Measurements from ENCODE around the gene DHX38.
"Not testable (repeated sequence)": the region's sequence is repeated elsewhere in the genome, so short reads cannot be mapped to it uniquely, and the experiment has no call there.

The DHX38 gene
- long read RNA-seq, donor 1, full-length matches to known transcripts, result 1 of 1 reads
- long read RNA-seq, donor 1, partial matches to known transcripts, result 0 of 1 reads
- long read RNA-seq, donor 1, other reads (novel, unspliced or antisense), result 0 of 1 reads
- long read RNA-seq, donor 2, full-length matches to known transcripts, result 1 of 1 reads
- long read RNA-seq, donor 2, partial matches to known transcripts, result 0 of 1 reads
- long read RNA-seq, donor 2, other reads (novel, unspliced or antisense), result 0 of 1 reads
- long read RNA-seq, donor 3, result 0 reads
- long read RNA-seq, donor 4, full-length matches to known transcripts, result 1 of 1 reads
- long read RNA-seq, donor 4, partial matches to known transcripts, result 0 of 1 reads
- long read RNA-seq, donor 4, other reads (novel, unspliced or antisense), result 0 of 1 reads
- long read RNA-seq, donor 5, full-length matches to known transcripts, result 1 of 1 reads
- long read RNA-seq, donor 5, partial matches to known transcripts, result 0 of 1 reads
- long read RNA-seq, donor 5, other reads (novel, unspliced or antisense), result 0 of 1 reads
- long read RNA-seq, donor 6, full-length matches to known transcripts, result 1 of 17 reads
- long read RNA-seq, donor 6, partial matches to known transcripts, result 16 of 17 reads
- long read RNA-seq, donor 6, other reads (novel, unspliced or antisense), result 0 of 17 reads
- long read RNA-seq, donor 7, result 0 reads
- long read RNA-seq, donor 8, full-length matches to known transcripts, result 3 of 3 reads
- long read RNA-seq, donor 8, partial matches to known transcripts, result 0 of 3 reads
- long read RNA-seq, donor 8, other reads (novel, unspliced or antisense), result 0 of 3 reads

GRCh38 chr16:72093448-72094265 is at the start of gene DHX38, which contains the start of gene TXNL4B:
Gene DHX38, plus strand, starts transcription at chr16:72093847. Its CDS starts 2,311 bp downstream, at chr16:72096158.
Gene TXNL4B, minus strand, starts transcription at chr16:72093620. Its CDS starts 2,871 bp downstream, at chr16:72090749.
- DNase-seq, result peak; percentile 86

- no peak for DNase-seq
Measured at GRCh38 chr16:72044296-72044695, 49.4 kb upstream of the DHX38 start.

GRCh38 chr16:72044825-72045359 is 48.8 kb upstream of the DHX38 start:
- DNase-seq, result no peak

- DNase-seq, result no peak
Measured at GRCh38 chr16:72049110-72049509, 44.5 kb upstream of the DHX38 start.

DNA sequence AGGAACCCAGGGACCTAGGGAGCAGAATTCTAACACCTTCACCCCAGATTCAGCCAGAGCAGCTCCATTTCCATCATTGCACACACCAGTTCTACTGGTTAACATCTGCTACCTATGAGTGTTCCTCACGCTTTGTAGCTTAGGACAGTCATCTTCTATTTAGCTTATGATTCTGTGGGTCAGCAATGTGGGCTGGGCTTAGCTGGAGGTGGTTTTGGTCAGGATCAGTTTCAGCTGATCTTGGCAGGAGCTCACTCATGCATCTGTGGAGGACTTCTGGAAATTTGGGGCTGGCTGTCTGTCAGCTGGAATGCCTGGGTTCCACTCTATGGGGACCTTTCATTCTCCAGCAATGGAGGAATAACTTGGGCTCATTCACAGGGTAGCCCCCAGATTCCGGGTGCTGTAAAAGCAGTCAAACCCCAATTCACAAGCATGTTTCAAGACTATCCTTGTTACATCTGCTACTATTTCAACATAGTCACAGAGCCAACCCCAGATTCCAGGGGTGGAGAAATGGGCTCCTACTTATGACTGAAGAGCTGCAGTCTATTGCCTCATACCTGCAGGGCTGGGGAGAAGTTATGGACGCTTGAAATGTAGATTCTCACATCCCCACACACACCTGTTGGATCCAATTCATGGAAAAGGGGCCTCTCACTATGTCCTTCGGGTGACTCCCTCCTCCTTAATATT is 42.7 kb upstream of the DHX38 start:
- no peak for DNase-seq

- DNase-seq, result no peak
Measured at GRCh38 chr16:72051818-72052217, 41.8 kb upstream of the DHX38 start.

DNA sequence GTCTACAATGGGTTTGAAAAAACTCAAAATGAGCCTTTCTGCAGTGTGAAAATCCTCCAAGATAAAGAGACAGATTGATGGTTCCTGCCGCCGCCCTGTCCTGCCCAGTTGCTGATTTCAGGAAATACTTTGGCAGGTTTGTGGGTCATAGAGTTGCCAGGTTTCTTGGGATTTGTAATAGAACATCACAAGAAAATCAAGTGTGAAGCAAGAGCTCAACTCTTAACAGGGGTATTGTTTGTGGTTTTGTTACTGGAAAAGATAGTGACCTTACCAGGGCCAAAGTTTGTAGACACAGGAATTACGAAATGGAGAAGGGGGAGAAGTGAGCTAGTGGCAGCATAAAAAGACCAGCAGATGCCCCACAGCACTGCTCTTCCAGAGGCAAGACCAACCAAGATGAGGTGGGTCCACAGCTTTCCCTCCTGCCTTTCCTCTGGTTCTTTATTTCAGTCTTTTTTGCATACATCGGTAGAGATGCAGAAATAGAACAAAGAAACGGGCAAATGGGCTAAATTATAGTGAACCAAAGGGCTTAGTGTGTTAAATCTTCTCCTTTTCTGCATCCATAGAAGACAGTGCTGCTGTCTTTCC is 39.3 kb upstream of the DHX38 start, which contains the start of gene HP:
Gene HP (plus strand): TSS at position 252 of the 594 bp plus-strand sequence. CDS start 148 bp downstream, at position 400.
- DNase-seq, result not testable (repeated sequence)

DNA sequence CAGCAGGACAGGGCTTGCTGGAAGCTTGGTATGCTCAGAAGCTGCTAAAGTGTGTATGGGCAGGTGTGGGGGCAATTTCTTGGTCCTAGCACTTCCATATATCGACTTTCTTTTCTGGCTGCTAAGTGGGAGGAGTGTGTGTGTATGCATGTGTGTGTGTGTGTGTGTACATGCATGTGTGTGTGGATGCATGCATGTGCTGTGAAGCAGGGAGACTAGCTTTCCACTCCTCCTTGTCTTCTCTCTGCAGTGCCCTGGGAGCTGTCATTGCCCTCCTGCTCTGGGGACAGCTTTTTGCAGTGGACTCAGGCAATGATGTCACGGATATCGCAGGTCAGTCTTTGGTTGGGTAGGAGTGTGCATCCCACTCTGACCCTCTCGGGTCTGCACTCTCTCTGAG is 37.7 kb upstream of the DHX38 start:
- DNase-seq, result no peak

DNA sequence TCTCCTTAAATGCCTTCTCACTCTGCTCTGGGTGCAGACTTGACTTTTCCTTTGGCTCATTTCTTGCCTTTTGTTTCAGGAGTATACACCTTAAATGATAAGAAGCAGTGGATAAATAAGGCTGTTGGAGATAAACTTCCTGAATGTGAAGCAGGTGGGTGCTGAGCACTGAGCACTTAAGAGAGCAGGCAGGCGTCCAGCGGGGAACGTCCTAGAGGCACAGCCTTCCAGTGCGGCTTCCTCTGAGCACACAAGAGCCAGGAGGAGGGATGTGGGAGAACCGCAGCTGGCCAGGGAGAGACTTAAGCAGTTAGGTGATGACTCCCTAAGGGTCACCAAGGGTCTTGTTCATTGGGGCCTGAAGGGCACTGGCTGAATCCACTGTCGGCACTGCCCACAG is 36.3 kb upstream of the DHX38 start:
- not testable (repeated sequence) for DNase-seq

DNA sequence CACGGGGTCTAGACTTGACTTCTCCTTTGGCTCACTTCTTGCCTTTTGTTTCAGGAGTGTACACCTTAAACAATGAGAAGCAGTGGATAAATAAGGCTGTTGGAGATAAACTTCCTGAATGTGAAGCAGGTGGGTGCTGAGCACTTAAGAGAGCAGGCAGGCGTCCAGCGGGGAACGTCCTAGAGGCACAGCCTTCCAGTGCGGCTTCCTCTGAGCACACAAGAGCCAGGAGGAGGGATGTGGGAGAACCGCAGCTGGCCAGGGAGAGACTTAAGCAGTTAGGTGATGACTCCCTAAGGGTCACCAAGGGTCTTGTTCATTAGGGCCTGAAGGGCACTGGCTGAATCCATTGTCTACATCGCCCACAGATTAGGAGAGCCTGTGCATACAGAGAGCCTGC is 34.6 kb upstream of the DHX38 start:
- DNase-seq, result not testable (repeated sequence)

DNA sequence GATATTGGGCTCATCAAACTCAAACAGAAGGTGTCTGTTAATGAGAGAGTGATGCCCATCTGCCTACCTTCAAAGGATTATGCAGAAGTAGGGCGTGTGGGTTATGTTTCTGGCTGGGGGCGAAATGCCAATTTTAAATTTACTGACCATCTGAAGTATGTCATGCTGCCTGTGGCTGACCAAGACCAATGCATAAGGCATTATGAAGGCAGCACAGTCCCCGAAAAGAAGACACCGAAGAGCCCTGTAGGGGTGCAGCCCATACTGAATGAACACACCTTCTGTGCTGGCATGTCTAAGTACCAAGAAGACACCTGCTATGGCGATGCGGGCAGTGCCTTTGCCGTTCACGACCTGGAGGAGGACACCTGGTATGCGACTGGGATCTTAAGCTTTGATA is 33.2 kb upstream of the DHX38 start:
- DNase-seq, result no peak

- DNase-seq, result no peak
Measured at GRCh38 chr16:72061564-72061963, 32.1 kb upstream of the DHX38 start.

DNA sequence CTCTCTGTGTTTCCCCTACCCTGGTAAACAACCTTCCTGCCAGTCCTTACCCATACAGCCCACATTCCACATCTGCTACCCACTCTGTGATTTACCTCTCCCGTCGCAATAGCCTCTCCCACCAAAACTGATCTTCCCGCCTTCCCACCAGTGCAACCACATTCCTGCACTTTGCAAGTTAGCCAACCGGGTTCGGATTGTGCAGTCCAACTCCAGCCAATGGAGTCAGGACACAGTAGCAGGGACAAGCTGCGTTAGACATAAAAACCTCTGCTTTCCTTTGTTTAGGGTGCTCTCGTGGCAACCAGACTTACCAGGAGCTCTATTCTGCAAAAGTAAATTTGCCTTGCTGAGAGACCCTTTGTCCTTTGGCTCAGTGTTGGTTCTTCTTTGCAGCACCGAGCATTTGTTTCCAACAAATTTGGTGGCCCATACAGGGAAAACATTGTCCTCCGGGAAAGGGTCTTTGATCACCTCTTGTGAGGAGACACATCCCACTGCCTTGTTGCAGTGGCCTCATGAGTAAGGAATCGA is 29.2 kb upstream of the DHX38 start:
- DNase-seq, result no peak

- no peak for DNase-seq
Measured at GRCh38 chr16:72066747-72067146, 26.9 kb upstream of the DHX38 start.

- DNase-seq, result no peak
Measured at GRCh38 chr16:72068930-72069329, 24.7 kb upstream of the DHX38 start.

DNA sequence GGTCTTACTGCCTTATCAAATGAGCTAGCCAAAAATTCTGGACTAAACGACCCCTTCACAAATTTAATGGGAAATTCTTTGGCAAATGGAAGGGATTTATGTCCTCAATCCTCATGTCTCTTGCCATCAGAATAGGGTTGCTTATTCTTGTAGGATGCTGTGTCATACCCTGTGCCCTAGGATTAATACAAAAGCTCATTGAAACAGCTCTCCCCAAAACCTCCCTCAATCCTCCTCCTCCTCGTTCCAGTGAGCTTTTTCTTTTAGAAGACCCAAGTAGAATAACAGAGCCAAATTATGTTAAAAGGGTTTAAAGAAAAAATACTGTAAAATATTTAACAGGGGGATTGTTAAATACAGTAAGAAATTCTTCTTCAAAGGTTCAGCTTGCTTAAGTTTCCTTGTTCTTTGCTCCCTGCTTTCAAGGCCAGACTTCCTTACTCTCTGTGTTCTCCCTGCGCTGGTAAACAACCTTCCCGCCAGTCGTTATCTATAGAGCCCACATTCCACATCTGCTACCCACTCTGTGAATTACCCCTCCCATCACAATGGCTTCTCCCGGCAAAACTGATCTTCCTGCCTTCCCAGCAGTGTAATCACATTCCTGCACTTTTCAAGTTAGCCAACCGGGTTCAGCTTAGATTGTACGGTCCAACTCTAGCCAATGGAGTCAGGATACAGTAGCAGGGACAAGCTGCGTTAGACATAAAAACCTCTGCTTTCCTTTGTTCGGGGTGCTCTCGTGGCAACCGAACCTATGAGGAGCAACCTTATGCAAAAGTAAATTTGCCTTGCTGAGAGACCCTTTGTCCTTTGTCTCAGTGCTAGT is 20.9 kb upstream of the DHX38 start:
- DNase-seq, result no peak

DNA sequence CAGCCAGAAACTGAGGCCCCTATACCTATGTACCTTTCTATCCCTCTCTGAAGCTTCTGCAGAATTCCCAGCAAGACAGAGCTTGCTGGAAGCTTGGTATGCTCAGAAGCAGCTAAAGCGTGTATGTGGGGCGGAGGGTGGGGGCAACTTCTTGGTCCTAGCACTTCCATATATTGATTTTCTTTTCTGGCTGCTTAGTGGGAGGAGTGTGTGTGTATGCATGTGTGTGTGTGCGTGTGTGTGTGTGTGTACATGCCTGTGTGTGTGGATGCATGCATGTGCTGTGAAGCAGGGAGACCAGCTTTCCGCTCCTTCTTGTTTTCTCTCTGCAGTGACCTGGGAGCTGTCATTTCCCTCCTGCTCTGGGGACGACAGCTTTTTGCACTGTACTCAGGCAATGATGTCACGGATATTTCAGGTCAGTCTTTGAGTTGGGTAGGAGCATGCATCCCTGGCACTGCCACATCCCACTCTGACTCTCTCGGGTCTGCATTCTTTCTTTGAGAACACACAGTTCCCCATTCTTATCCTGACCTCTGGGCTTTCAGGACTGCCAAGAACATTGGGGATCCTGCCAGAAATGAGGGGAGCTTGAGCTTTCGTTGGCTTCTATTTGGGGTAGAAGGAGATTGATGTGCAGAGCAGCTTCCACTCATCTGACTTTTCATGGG is 20.0 kb upstream of the DHX38 start:
- no peak for DNase-seq

GRCh38 chr16:72075067-72075466 is 18.6 kb upstream of the DHX38 start:
- not testable (repeated sequence) for DNase-seq
